Measurements from ENCODE around the gene ANKRD52. TPM values are rescaled to one million over a fixed set of nuclear protein-coding genes. Genes with fewer than 3 reads are reported as not detected.
A peak's percentile ranks its signal among the peaks of the same experiment; 100 is the strongest.

Gene ANKRD52
- total and polyA plus RNA-seq, 9 of the 15 experiments (the other 6 are each of a cell fraction or from before 2014, with no cell fraction given): 0.52 to 46.8 (median 7.9) TPM

DNA sequence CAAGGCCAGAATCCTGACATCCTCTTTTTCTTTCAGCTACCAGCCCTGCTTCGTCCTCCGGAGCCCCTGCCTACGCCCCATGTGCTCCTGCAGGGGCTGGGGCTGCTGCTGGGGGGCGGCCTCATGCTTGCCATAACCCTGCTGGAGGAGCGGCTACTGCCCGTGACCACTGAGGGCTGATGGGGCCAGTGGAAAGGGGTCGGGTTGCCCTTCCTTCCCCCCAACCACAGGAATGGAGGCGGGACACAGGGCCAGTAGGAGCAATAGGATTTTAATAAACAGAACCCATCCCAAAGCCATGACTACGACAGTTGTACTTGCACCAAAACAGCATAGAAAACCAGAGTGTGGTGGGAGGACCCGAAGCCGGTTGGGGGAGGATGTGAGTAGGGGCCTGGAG, 20.6 kb downstream of the ANKRD52 start (continued):
- TF ChIP-seq ZNF174 (CRISPR knock-in tag; IDR thresholded peaks at IDR 0.05): no peak
- no peak for TF ChIP-seq TRIM24 (IDR thresholded peaks at IDR 0.05)
- TF ChIP-seq FOXM1 (IDR thresholded peaks at IDR 0.05; ENCODE audit: low read depth): no peak
- TF ChIP-seq FOXM1 (CRISPR knock-in tag; IDR thresholded peaks at IDR 0.05; ENCODE audit: low read depth): no peak
- TF ChIP-seq RFX7 (CRISPR knock-in tag; IDR thresholded peaks at IDR 0.05): no peak
- TF ChIP-seq CCNT2 (IDR thresholded peaks at IDR 0.05; ENCODE audit: borderline replicate concordance, extremely low read depth, insufficient read length, low read depth, low read length): no peak
- no peak for TF ChIP-seq POLR2AphosphoS2 (IDR thresholded peaks at IDR 0.05; ENCODE audit: low read length)

DNA sequence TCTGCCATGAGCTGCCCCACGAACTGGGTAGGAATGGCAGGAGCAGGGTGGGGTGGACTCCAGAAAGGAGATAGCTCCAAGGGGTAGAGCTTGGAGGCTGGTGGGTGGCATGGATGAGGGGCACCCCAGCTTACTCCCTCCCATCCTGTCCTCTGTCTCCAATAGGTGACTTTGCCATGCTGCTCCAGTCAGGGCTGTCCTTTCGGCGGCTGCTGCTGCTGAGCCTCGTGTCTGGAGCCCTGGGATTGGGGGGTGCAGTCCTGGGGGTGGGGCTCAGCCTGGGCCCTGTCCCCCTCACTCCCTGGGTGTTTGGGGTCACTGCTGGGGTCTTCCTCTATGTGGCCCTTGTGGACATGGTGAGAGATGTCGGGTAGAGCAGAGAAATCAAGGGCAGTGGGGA, 21.2 kb downstream of the ANKRD52 start:
- Histone ChIP-seq H3K9ac (ENCODE audit: insufficient read depth in 1 of 2, low read depth in 2 of 2, low read length in 2 of 2) (no peak overlapping the region), H3K27ac (ENCODE audit: extremely low read depth, low read depth, low read length) (no peak overlapping the region), H3K9me3 (replicated peaks; ENCODE audit: control insufficient read depth, insufficient read depth, low read depth, low read length) (no peaks in the 10 kb centered on the region), H3K4me1 (replicated peaks in 1 of 2; ENCODE audit: control insufficient read depth in 2 of 2, insufficient read depth in 2 of 2, low read length in 2 of 2) (peaks cover 10 to 23% of the 10 kb centered on the region in 2 experiments; a peak in 4 of 5 replicates), H3K79me2 (ENCODE audit: control insufficient read depth, insufficient read depth, low read length) (no peaks in the 10 kb centered on the region), H3K9me1 (ENCODE audit: control insufficient read depth, insufficient read depth, low read length) (no peaks in the 10 kb centered on the region), H2AFZ (ENCODE audit: low read depth, low read length) (no peak overlapping the region), H3K36me3 (ENCODE audit: control insufficient read depth, insufficient read depth, low read length) (peaks cover 31% of the 10 kb centered on the region; the same call in 1 of the 3 replicates), H4K20me1 (replicated peaks; ENCODE audit: control insufficient read depth, insufficient read depth, low read length) (no peaks in the 10 kb centered on the region), H3K27me3 (ENCODE audit: control insufficient read depth in 2 of 2, insufficient read depth in 2 of 2, low read length in 2 of 2) (no peaks in the 10 kb centered on the region), H3K4me2 (ENCODE audit: insufficient read depth, low read length) (no peak overlapping the region), H3K4me3 (no peak overlapping the region)
- intact Hi-C loops (cut with micrococcal nuclease) (no loop called here), in situ Hi-C loops (cut with MboI) (no loop called here)
- TF ChIP-seq POLR2G (IDR thresholded peaks at IDR 0.05; ENCODE audit: low read depth, low read length) (peak; percentile 2; the same call in 1 of the 2 replicates), RBFOX2 (IDR thresholded peaks at IDR 0.05; ENCODE audit: low read depth, low read length) (peak; percentile 9; the same call in 1 of the 2 replicates), EGR1 (conservative IDR thresholded peaks at IDR 0.05) (no peak)
- BruUV-seq (replicated peaks): no TSS peak
- ATAC-seq (no peak), FAIRE-seq (no peak), DNase-seq (ENCODE audit: extremely low read depth in 1 of 4, low spot score in 3 of 4) (no peak)
- ChIA-PET POLR2A (interaction anchor here (0.6 to 3.2 kb wide), 8 partner anchors 10 to 236 kb away, joined by 3 to 12 read pairs (median 4); no protein-coding TSS in a partner anchor), CTCF (ENCODE audit: low intra/inter-chr PET ratio) (no interaction called here)
- WGBS (ENCODE audit: insufficient coverage, low coverage, missing lambda C conversion rate): 48% methylated on average over 4 of the region's 5 CpGs

All from K562 (cell line).